ENCODE measurements around the gene MAP4K3. TPM values are rescaled to one million over a fixed set of nuclear protein-coding genes. Genes with fewer than 3 reads are reported as not detected.

MAP4K3 gene
- total RNA-seq, 1 donor from 2014 or later, result 11.0 TPM

DNA sequence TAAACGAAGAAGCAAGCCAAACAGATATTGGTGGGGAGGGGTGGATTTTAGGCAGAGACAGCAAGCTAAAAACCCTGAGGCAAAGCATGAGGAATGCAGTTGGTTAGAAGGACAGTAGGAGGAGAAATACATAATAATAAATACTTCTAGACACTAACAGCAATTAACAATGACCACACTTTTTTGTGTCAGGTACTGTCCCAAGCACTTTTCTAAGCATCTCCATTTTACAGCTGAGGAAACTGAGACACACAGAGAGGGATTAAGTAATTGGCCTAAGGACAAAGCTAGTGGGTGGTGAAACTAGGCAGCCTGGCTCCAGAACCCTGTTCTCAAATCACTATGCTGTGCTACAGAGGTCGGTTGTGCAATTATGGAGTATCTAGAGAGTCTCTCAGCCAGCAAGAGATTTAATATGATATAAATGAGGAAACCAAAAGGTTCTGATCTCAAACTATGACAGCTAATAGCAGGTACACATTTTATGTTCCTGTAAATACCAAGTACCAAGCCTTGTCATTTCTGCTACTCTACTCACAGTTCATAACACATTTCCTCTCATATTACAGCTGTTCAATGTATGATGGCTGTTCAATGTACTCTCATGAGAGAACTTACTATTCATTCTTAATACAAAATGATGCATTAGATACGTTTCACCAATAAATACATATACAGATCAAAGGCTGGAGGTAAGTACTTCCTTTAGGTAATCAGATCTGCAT, 5.3 kb downstream of the MAP4K3 start:
- intact Hi-C loops (cut with micrococcal nuclease), result no loop called here
- DNase-seq (no peak), ATAC-seq (ENCODE audit: low read depth) (no peak)
- peaks cover 15% of the 10 kb centered on the region for H3K4me1 Mint-ChIP-seq
- H3K9me3 Mint-ChIP-seq, result no peaks in the 10 kb centered on the region
- H3K36me3 Mint-ChIP-seq (ENCODE audit: low read depth), result no peaks in the 10 kb centered on the region
- H3K27me3 Mint-ChIP-seq, result no peaks in the 10 kb centered on the region
- H3K27ac Mint-ChIP-seq, result no peak overlapping the region
- ChIA-PET CTCF (no interaction called here), POLR2A (no interaction called here)
- TF ChIP-seq, protein P1, sequence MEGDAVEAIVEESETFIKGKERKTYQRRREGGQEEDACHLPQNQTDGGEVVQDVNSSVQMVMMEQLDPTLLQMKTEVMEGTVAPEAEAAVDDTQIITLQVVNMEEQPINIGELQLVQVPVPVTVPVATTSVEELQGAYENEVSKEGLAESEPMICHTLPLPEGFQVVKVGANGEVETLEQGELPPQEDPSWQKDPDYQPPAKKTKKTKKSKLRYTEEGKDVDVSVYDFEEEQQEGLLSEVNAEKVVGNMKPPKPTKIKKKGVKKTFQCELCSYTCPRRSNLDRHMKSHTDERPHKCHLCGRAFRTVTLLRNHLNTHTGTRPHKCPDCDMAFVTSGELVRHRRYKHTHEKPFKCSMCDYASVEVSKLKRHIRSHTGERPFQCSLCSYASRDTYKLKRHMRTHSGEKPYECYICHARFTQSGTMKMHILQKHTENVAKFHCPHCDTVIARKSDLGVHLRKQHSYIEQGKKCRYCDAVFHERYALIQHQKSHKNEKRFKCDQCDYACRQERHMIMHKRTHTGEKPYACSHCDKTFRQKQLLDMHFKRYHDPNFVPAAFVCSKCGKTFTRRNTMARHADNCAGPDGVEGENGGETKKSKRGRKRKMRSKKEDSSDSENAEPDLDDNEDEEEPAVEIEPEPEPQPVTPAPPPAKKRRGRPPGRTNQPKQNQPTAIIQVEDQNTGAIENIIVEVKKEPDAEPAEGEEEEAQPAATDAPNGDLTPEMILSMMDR (IDR thresholded peaks at IDR 0.05), result no peak
- no peak overlapping the region for H3K4me3 Mint-ChIP-seq

DNA sequence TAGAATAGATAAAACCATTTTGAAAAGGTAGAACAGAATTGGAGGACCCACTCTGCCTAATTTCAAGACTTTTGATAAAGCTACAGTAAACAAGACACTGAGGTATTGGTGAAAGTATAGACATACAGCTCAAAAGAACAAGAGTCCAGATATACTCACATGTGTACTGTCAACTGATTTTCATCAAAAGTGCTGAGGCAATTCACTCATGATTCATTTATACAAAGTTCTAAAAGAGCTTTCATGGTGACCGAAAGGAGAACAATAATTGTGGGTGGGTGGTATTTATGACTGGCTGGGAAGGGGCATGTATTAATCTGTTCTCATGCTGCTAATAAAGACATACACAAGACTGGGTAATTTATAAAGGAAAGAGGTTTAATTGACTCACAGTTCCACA, 7.3 kb downstream of the MAP4K3 start:
- ATAC-seq (ENCODE audit: low read depth), result no peak
- no peak for DNase-seq
- intact Hi-C loops (cut with micrococcal nuclease), result no loop called here
- ChIA-PET CTCF (no interaction called here), POLR2A (no interaction called here)
- Mint-ChIP-seq H3K9me3 (no peaks in the 10 kb centered on the region), H3K4me3 (no peak overlapping the region), H3K27me3 (no peaks in the 10 kb centered on the region), H3K4me1 (peaks cover 3% of the 10 kb centered on the region), H3K36me3 (ENCODE audit: low read depth) (no peaks in the 10 kb centered on the region), H3K27ac (no peak overlapping the region)
- TF ChIP-seq, protein P1 (IDR thresholded peaks at IDR 0.05), result no peak

DNA sequence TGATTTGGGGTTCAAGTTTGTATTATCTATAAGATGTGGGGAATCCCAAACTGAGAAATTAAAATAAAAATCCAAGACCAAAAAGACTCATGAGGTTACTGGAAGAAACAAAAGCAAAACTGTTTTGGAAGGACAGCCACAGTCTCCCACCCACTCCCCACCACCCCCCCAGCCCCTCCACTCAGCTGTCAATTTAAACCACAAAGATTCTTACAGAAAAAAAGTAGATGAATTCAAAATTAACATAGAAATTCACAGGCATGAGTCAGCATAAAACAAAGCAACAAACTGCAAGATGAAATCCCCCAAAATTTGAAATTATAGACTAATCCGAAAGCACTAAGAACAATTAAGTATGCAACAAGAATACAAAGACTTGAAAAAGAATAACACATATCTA, 12.1 kb downstream of the MAP4K3 start:
- intact Hi-C loops (cut with micrococcal nuclease), result no loop called here
- Mint-ChIP-seq H3K36me3 (ENCODE audit: low read depth) (no peaks in the 10 kb centered on the region), H3K4me3 (no peak overlapping the region), H3K27ac (no peak overlapping the region), H3K9me3 (no peaks in the 10 kb centered on the region), H3K4me1 (peaks cover 6% of the 10 kb centered on the region), H3K27me3 (no peaks in the 10 kb centered on the region)
- POLR2A ChIA-PET, result interaction anchor here (0.7 kb wide), 1 partner anchor 10 kb away, joined by 6 read pairs; no protein-coding TSS in a partner anchor
- TF ChIP-seq, protein P1 (IDR thresholded peaks at IDR 0.05), result no peak
- no peak for DNase-seq
- CTCF ChIA-PET, result no interaction called here
- no peak for ATAC-seq (ENCODE audit: low read depth)

DNA sequence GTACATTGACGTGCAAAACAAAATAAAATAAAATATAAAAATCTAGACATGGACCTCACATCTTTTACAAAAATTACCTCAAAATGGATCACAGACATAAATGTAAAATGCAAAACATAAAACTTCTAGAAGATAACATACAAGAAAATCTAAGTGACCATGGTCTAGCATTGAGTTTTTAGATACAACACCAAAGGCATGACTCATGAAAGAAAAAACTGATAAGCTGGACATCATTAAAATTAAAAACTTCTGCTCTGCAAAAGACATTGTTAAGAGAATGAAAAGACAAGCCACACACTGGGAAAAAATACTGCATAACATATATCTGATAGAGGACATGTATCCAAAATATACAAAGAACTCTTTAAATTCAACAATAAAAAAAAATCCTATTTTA, 14.4 kb downstream of the MAP4K3 start:
- Mint-ChIP-seq H3K9me3 (no peaks in the 10 kb centered on the region), H3K36me3 (ENCODE audit: low read depth) (no peaks in the 10 kb centered on the region), H3K4me3 (no peak overlapping the region), H3K27me3 (no peaks in the 10 kb centered on the region), H3K4me1 (peaks cover 6% of the 10 kb centered on the region), H3K27ac (no peak overlapping the region)
- ATAC-seq (ENCODE audit: low read depth) (no peak), DNase-seq (no peak)
- ChIA-PET CTCF (no interaction called here), POLR2A (no interaction called here)
- intact Hi-C loops (cut with micrococcal nuclease), result no loop called here
- TF ChIP-seq, protein P1 (IDR thresholded peaks at IDR 0.05), result no peak

DNA sequence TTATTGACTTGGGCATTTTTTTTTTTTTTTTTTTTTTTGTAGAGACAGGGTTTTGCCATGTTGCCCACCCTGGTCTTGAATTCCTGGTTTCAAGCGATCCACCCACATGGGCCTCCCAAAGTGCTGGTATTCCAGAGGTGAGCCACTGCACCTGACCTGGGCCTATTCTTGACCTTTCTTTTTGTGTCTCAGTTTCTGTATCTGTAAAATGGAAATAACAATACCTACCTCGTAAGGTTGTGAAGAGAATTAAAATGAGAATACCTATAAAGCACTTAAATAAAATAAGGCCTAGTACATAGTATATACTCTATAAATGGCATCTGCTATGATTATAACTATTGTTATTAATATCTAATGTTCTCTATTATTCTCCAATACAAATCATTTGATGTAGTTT, 15.7 kb downstream of the MAP4K3 start:
- ATAC-seq (ENCODE audit: low read depth), result no peak
- peaks cover 6% of the 10 kb centered on the region for H3K4me1 Mint-ChIP-seq

More for the DNA sequence above, 15.7 kb downstream of the MAP4K3 start:
- TF ChIP-seq, protein P1 (IDR thresholded peaks at IDR 0.05), result no peak
- DNase-seq, result no peak
- H3K9me3 Mint-ChIP-seq, result no peaks in the 10 kb centered on the region
- H3K27ac Mint-ChIP-seq, result no peak overlapping the region
- no peaks in the 10 kb centered on the region for H3K27me3 Mint-ChIP-seq
- intact Hi-C loops (cut with micrococcal nuclease), result loop anchor here (2.0 kb wide), 1 partner anchor 13 kb away; no protein-coding TSS in a partner anchor
- no peak overlapping the region for H3K4me3 Mint-ChIP-seq
- ChIA-PET POLR2A (no interaction called here), CTCF (no interaction called here)
- no peaks in the 10 kb centered on the region for H3K36me3 Mint-ChIP-seq (ENCODE audit: low read depth)

Measured in activated B cell treated with CpG ODN at 0.5 μM for 24 hours (primary cell).